Activated effector memory CD4-positive, alpha-beta T cell treated with Interleukin-2 at 50 U/mL for 16 hours (primary cell): ENCODE measurements around the gene CYB5A.
"Not testable (repeated sequence)": the region's sequence is repeated elsewhere in the genome, so short reads cannot be mapped to it uniquely, and the experiment has no call there.

Experiments used
- DNase-seq: peaks from one replicate; pipeline ENCODE4 v3.0.0-alpha.2; 2020

The CYB5A gene

DNA sequence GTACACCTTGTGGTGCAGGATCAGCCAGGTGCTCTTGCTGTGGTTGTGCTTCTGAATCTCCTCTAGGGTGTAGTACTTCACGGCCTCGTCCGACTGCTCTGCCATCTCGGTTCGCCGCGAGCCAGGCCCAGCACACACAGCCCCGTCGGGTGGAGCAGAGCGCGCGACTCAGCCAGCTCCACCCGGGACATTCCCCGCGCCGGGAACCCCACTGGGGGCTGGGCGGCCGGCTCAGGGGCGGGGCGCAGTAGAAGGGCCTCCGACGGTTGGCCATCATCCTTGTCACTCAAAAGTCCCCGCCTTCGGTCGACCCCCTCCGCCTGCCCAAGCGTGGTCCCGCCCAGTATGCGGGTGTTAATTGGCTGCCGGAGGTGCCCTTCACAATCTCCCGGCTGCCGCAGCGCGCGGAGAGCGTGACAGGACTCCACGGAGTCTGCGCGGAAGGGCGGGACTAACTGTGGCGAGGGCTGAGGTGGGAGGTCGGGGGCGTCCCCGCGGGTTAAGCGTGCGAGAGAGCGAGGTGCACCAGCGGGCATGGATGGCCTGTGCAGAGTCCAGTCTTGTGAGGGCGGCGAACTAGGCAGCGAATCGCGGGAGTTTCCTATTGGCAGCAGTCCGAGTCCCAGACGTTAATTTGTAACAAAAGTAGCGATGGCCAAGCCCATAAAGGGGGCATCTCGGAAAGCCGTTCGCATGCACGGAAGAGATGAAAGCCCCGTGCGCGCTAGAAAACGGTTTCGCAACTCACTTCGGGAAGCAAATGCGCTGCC lies at the start of gene CYB5A:
Gene CYB5A (minus strand): TSS at position 193 of the 770 bp plus-strand sequence. CDS start 88 bp downstream, at position 105.
- peak; percentile 98 for DNase-seq

GRCh38 chr18:74337912-74338309 lies 46.1 kb upstream of the CYB5A start:
- DNase-seq = no peak

GRCh38 chr18:74337155-74337911 lies 45.6 kb upstream of the CYB5A start:
- no peak for DNase-seq

DNA sequence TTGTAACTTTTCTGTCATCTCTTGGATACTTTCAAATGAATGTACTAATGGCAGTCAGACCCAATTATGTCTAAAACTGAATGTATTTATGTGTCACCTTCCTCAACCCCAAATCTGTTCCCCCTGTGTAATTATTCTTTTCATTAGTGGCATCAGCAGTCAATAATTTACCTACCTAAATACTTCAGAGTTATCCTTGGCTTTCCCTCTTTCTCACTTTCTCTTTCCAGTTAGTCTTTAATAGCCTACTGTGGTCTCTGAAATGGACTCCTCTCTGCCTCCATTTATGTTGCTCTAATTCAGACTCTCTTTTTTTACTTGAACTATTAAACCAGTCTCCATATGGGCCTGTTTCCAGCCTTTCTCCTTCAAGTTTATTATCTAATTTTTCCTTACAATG lies 44.9 kb upstream of the CYB5A start:
- DNase-seq = no peak

DNA sequence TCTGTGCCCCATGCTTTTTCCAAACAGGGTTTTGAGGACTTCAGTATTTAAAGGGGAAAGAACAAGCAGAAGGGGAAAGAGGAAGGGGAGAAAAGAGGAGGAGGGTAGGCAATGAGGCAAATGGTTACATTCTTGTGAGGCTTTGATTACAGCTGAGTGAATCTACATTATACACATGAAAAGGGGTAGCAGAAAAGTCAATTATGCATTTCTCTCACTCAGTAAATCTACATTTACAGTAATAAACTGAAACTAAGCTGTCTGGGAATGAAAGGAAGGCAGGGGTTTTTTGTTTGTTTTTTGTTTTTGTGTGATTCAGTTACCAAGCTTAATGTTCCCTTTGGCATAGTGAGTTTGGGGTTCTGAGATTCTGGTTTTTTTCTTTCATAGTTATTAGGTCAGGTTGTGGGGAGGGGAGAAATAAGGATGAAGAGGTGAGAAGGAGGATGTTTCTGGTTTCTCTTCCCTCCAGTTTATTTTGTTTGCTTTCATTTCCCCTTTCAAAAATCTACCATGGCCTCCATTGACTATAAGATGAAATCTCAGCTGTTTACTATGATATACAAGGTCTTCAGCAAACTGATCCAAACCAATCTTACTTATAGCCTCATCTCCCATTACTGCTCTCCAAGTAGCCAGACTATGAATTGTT lies 42.6 kb upstream of the CYB5A start:
- DNase-seq = no peak

GRCh38 chr18:74333091-74333490 lies 41.3 kb upstream of the CYB5A start:
- no peak for DNase-seq

- no peak for DNase-seq
Measured at GRCh38 chr18:74331404-74331803, 39.6 kb upstream of the CYB5A start.

DNA sequence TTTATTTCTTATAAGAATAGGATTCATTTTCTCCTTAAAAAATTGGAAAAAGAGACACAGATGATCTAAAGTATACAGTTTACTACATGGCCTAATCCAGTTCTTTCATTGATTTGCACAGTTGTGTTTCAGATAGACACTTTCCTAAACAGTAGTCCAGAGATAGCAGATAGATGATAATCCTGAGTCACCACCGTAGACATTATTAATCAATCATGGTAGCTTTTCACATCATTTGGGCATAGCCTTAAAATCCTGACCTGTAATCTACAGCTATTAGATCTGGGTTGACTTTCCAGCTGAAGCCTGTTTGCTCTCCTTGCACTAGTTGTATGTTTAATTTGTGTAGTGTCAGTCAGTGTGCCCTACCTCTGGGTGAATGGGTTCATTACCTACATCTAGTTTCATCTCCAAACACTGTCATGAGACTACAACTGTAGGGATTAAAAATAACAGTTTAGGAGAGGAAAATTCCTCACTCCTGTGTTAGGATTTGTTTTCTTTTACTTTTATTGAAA lies 38.0 kb upstream of the CYB5A start:
- DNase-seq = no peak

DNA sequence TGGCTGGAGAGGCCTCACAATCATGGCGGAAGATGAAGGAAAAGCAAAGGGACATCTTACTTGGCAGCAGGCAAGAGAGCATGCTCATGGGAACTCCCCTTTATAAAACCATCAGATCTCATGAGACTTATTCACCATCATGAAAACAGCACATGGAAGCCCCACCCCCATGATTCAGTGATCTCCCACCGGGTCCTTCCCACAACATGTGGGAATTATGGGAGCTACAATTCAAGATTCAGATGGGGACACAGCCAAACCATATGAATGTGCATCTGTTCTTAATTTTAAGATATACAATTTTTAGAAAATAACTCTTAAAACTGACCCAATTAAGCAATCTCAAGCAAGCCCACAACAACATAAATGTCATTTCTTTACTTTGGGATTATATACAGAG lies 36.4 kb upstream of the CYB5A start:
- DNase-seq = no peak

DNA sequence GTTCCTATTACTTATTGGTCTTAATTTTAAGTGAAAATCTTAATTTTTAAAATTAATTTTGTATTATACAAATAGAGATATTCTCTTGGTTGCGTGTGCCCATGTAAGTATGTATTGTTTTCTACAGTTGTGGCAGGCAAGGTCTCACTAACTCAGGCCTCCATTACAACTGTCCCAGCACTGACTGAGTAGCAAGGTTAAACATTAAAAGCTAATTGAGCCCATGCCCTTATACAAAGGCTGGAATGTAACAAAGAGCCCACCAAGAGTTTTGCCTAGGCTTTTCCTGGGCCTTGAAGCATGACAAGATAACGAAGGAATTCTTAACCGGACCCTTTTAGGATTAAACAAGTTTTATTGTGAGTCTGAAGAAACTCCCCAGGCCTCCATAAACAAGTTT lies 35.0 kb upstream of the CYB5A start:
- DNase-seq = not testable (repeated sequence)

DNA sequence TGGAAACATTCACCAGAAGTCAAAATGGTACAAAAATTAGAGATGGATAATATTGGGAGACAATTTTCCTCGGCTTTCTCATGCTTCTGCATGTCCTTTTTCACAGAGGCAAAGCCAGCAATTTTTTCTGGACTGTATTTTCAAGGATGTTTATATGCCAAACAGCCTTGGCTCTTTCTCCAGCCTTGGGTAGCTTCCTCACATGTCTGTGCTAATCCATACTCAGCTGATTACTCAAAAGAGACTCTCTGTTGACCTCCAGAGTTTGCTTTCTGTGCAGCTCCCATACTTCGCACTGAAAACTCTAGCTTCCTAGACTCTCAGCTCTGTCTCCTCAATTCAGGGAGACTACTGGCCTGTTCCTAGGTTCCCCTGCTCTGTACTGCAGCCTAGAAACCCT lies 34.5 kb upstream of the CYB5A start:
- DNase-seq = no peak

- no peak for DNase-seq
Measured at GRCh38 chr18:74316257-74317170, 24.8 kb upstream of the CYB5A start.

GRCh38 chr18:74315464-74316256 lies 23.9 kb upstream of the CYB5A start, which contains the start of gene C18orf63:
C18orf63 (plus strand) TSS chr18:74315839; CDS start chr18:74317866, 2,027 bp downstream.
- DNase-seq = no peak

GRCh38 chr18:74314759-74315463 lies 23.1 kb upstream of the CYB5A start:
- DNase-seq = no peak

DNA sequence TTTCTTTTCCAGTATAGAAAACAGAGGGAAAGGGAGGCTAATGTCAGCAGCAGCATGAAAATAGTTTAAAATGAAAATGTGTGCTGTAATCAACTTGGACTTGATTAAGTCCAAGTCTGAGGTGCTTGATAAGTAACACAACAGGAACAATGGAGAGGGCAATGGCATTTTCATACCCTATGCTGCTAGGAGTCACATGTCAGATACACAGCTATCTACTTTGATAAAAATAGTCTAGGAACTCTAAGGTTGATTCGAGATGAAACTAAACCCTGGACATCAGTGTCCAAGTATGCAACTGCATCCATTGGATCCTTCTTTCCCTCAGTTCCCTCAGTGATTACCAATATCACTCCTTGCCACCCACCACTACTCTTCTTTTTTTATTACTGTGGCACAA lies 19.2 kb upstream of the CYB5A start:
- no peak for DNase-seq

GRCh38 chr18:74310411-74310810 lies 18.6 kb upstream of the CYB5A start:
- no peak for DNase-seq

DNA sequence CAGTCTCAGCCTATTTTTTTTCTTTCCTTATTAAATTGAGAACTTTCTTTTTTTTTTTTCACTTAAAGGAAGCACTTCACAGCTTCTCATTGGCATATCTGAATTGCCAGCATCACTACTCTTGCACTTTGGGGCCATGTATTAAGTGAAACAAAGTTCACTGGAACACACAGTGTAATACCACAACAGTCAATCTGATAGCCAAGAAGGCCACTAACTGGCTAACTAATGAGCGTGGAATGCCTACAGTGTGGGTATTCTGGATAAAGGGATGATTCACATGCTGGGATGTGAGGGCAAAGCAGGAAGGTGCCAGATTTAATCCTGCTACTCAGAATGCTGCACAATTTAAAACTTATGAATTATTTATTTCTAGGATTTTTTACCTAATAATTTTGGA lies 12.2 kb upstream of the CYB5A start:
- no peak for DNase-seq

DNA sequence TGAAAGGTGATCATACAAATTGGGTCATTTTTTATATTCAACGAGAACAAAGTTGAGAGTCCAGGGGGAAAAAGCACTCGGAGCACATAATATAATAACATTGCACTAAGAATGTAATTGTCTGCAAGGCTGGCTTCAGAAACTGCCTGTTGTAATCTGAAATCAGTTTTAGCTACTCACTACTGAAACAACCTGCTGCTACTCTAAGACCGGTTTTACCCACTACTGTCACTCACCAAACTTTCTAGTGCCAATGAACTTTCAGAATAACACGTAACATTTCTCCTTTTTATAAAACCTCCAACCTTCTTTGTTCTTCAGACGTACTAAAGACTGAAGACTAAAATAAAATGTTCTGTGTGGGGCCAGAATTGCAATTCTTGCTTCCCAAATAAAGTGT lies 11.5 kb upstream of the CYB5A start:
- DNase-seq = no peak

- no peak for DNase-seq
Measured at GRCh38 chr18:74299746-74300145, 8.0 kb upstream of the CYB5A start.

DNA sequence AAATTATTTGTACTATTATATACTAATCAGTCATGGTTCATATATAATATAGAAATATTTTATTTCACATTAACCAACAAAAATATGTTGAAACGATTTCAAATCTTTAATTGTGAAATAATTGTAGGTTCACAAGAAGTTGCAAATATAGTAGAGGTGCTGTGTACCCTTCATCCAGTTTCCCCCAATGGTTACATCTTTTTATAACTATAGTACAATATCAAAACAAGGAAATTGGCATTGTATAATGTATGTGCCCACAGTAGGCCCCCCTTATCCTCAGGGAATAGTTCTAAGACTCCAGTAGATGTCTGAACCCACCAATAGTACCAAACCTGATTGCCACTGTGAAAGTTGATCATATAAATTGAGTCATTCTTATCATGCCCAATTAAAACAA lies 7.4 kb upstream of the CYB5A start:
- DNase-seq = no peak

DNA sequence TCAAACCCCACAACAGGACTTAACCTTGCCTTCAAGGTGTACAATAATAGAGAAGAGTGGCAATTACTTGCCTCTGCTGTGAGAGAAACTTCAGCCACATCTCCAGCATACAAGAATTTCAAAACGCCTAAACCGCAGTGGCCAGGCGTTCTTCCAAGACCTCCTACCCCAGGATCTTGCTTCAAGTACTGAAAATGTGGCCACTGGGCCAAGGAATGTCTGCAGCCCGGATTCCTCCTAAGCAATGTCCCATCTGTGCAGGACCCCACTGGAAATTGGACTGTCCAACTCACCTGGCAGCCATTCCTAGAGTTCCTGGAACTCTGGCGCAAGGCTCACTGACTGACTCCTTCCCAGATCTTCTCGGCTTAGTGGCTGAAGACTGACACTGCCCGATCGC lies 2.8 kb upstream of the CYB5A start:
- DNase-seq = no peak
